Endothelial cell of umbilical vein (primary cell): ENCODE data around the gene EXD3. TPM values are rescaled to one million over a fixed set of nuclear protein-coding genes. Genes with fewer than 3 reads are reported as not detected.

Source experiments
- BruUV-seq: library from RNA; stranded (reverse); fragments of 400-500 nt; replicated peaks from 2 replicates; lab custom pipeline; 2021; lab: Mats Ljungman, UMichigan
- CTCF ChIA-PET: fragments of 300-600, 350-600 bp; sonication (Branson Sonifier 250); formaldehyde crosslinking; loops from one replicate; lab custom pipeline; 2021; ENCODE audit warnings: antibody characterized with exemption, inconsistent platforms; lab: Charles Lee
- POLR2A ChIA-PET: fragments of 300-600, 350-600 bp; sonication (Branson Sonifier 250); formaldehyde crosslinking; loops from one replicate; lab custom pipeline; 2021; ENCODE audit warnings: antibody characterized with exemption, inconsistent platforms; lab: Charles Lee
- DNase-seq: peaks from one replicate; pipeline ENCODE4 v3.0.0-alpha.2; 2011; ENCODE audit warnings: low read depth, low spot score
- FAIRE-seq: peaks from 2 replicates; lab custom pipeline; 2011; peaks lifted over from hg19 to GRCh38; lab: Jason Lieb, UNC
- H2AFZ ChIP-seq: 2 replicates; pipeline ENCODE4 v1.6.0; 2012; ENCODE audit warnings: low read depth, low read length, control low read depth, inconsistent platforms
- H3K27ac ChIP-seq: 2 replicates; pipeline ENCODE4 v1.5.1; 2011; ENCODE audit warnings: low read depth, mild to moderate bottlenecking, control low read depth, low read length, moderate library complexity; ENCODE audit not compliant: insufficient read depth
- H3K27me3 ChIP-seq, 2 experiments: 2 replicates each; pipeline versions ENCODE4 v1.6.0 to v1.6.1; 2011; ENCODE audit warnings: low read length in 2 of 2, mixed read lengths in 1 of 2; ENCODE audit not compliant: control insufficient read depth in 2 of 2, insufficient read depth in 2 of 2
- H3K36me3 ChIP-seq, 2 experiments: 2 replicates in 1 of 2; 3 replicates in 1 of 2; pipeline ENCODE4 v1.5.1; 2011; ENCODE audit warnings: low read length in 2 of 2, mild to moderate bottlenecking in 1 of 2, moderate library complexity in 1 of 2; ENCODE audit not compliant: control insufficient read depth in 2 of 2, insufficient read depth in 2 of 2; ENCODE audit errors: extremely low read depth in 1 of 2
- H3K4me1 ChIP-seq: 3 replicates; pipeline ENCODE4 v1.5.1; 2011; ENCODE audit warnings: mild to moderate bottlenecking, low read length; ENCODE audit not compliant: control insufficient read depth, insufficient read depth; ENCODE audit errors: extremely low read depth
- H3K4me2 ChIP-seq: 2 replicates; pipeline ENCODE4 v1.6.1; 2011; ENCODE audit warnings: low read length, control low read depth, mixed read lengths; ENCODE audit not compliant: insufficient read depth
- H3K4me3 ChIP-seq, 3 experiments: fragments of 200-600 bp in 1 of 3; sonication (generic), shearing (Covaris generic) in 1 of 3; replicated peaks in 1 of 3; 2 replicates each; pipeline ENCODE4 v1.5.1; 2011 to 2016; ENCODE audit warnings: control low read depth in 3 of 3, low read length in 3 of 3, mild to moderate bottlenecking in 2 of 3, inconsistent platforms in 1 of 3, low read depth in 1 of 3, moderate library complexity in 1 of 3; ENCODE audit not compliant: insufficient read depth in 1 of 3
- H3K79me2 ChIP-seq: 2 replicates; pipeline ENCODE4 v1.6.0; 2012; ENCODE audit warnings: low read length, inconsistent platforms; ENCODE audit not compliant: control insufficient read depth, insufficient read depth
- H3K9ac ChIP-seq: replicated peaks from 2 replicates; pipeline ENCODE3; 2011; ENCODE audit warnings: low read length, control low read depth; ENCODE audit not compliant: insufficient read depth; ENCODE audit errors: extremely low read depth
- H3K9me1 ChIP-seq: replicated peaks from 3 replicates; pipeline ENCODE4 v1.6.0; 2011; ENCODE audit warnings: mild to moderate bottlenecking, low read length; ENCODE audit not compliant: control insufficient read depth, insufficient read depth; ENCODE audit errors: extremely low read depth
- H3K9me3 ChIP-seq: replicated peaks from 2 replicates; pipeline ENCODE4 v1.5.1; 2012; ENCODE audit warnings: low read length, inconsistent platforms; ENCODE audit not compliant: control insufficient read depth, insufficient read depth
- H4K20me1 ChIP-seq: replicated peaks from 2 replicates; pipeline ENCODE3; 2011; ENCODE audit warnings: mild to moderate bottlenecking, low read length; ENCODE audit not compliant: control insufficient read depth, insufficient read depth; ENCODE audit errors: extremely low read depth
- CTCF ChIP-seq, 2 donors: IDR thresholded peaks; 1 replicate in 1 of 2; 2 replicates in 1 of 2; pipeline ENCODE4 v1.5.1; 2011; ENCODE audit warnings: low read length in 2 of 2, mild to moderate bottlenecking in 2 of 2, moderate library complexity in 2 of 2, control low read depth in 1 of 2, inconsistent platforms in 1 of 2, low read depth in 1 of 2; ENCODE audit not compliant: insufficient read depth in 1 of 2; ENCODE audit errors: extremely low read depth in 1 of 2
- EZH2 ChIP-seq: IDR thresholded peaks from 2 replicates; pipeline ENCODE4 v1.6.1; 2012; ENCODE audit warnings: borderline replicate concordance, low read depth, mild to moderate bottlenecking, moderate library complexity, low read length, inconsistent platforms; ENCODE audit not compliant: severe bottlenecking
- FOS ChIP-seq: IDR thresholded peaks from 2 replicates; pipeline ENCODE4 v1.6.1; 2011; ENCODE audit warnings: mild to moderate bottlenecking, low read length, moderate library complexity, borderline replicate concordance; ENCODE audit not compliant: insufficient read depth
- GATA2 ChIP-seq: IDR thresholded peaks from 2 replicates; pipeline ENCODE4 v1.7.0; 2011; ENCODE audit warnings: low read depth, mild to moderate bottlenecking, moderate library complexity, mixed read lengths, low read length; ENCODE audit not compliant: insufficient read length, insufficient read depth
- JUN ChIP-seq: IDR thresholded peaks from 2 replicates; pipeline ENCODE4 v1.6.1; 2011; ENCODE audit warnings: borderline replicate concordance, low read depth; ENCODE audit not compliant: insufficient read length, insufficient read depth
- MAX ChIP-seq: IDR thresholded peaks from 2 replicates; pipeline ENCODE4 v1.6.1; 2011; ENCODE audit not compliant: insufficient read depth, insufficient read length
- MYC ChIP-seq: IDR thresholded peaks from one replicate; pipeline ENCODE4 v1.6.1; 2011; ENCODE audit warnings: mild to moderate bottlenecking, low read depth, low read length
- POLR2A ChIP-seq: IDR thresholded peaks from 2 replicates; pipeline ENCODE4 v1.6.1; 2012; ENCODE audit warnings: low read depth, mild to moderate bottlenecking, control low read depth, low read length
- POLR2AphosphoS5 ChIP-seq: IDR thresholded peaks from 2 replicates; pipeline ENCODE4 v1.6.1; 2012; ENCODE audit warnings: low read depth, mild to moderate bottlenecking, control low read depth, low read length, moderate library complexity; ENCODE audit not compliant: insufficient read depth
- dilution Hi-C: fragments of 300-500 bp; cut with MboI; formaldehyde crosslinking; loops from one replicate; pipeline ENCODE4 v1.15.0; 2019; ENCODE audit warnings: low sequenced_read_pairs; ENCODE audit not compliant: extremely low pct_ligation_motif_present
- intact Hi-C: fragments of 100-400 bp; cut with micrococcal nuclease; formaldehyde crosslinking; loops from one replicate; pipeline ENCODE4 v1.10.0; 2022
- polyA plus RNA-seq, 4 experiments: library from polyadenylated mRNA; depleted of rRNA in 3 of 4; stranded (reverse) in 3 of 4; unstranded in 1 of 4; fragments of >200 nt; gene quantifications; 2 replicates each; pipeline versions ENCODE4 v1.2.1 to v1.2.3, GENCODE V29; 2011 to 2012; ENCODE audit warnings: missing spikeins in 1 of 4
- total RNA-seq: library from RNA; stranded (reverse); gene quantifications from 2 replicates; pipeline ENCODE4 v1.2.3, GENCODE V29; 2021

The EXD3 gene
- total and polyA plus RNA-seq, 2 donors (not counting 3 experiments of a cell fraction or from before 2014, with no cell fraction given), result 17.7 to 30.3 TPM

- H3K4me2 ChIP-seq, result no peak overlapping the region
- dilution Hi-C loops (no loop called here), intact Hi-C loops (no loop called here)
- DNase-seq, result no peak
- H3K9me1 ChIP-seq, result no peaks in the 10 kb centered on the region
- no peak for TF ChIP-seq GATA2
- no peak overlapping the region for H3K9ac ChIP-seq
- POLR2A ChIA-PET, result no interaction called here
- no peak overlapping the region for H2AFZ ChIP-seq
- no peak overlapping the region for H3K27ac ChIP-seq
- H3K79me2 ChIP-seq, result no peaks in the 10 kb centered on the region
- CTCF ChIA-PET, result no interaction called here
- FAIRE-seq, result no peak
- H3K36me3 ChIP-seq, result no peaks in the 10 kb centered on the region
- no TSS peak for BruUV-seq
- no peaks in the 10 kb centered on the region for H3K4me1 ChIP-seq
- H3K4me3 ChIP-seq, result no peak overlapping the region
- no peaks in the 10 kb centered on the region for H4K20me1 ChIP-seq
- peaks cover 5% of the 10 kb centered on the region for H3K9me3 ChIP-seq
- no peaks in the 10 kb centered on the region for H3K27me3 ChIP-seq
Measured at GRCh38 chr9:137359850-137360249, 63.1 kb downstream of the EXD3 start.

- Histone ChIP-seq H3K4me2 (no peak overlapping the region), H2AFZ (no peak overlapping the region), H3K27me3 (no peaks in the 10 kb centered on the region), H3K27ac (no peak overlapping the region), H3K9ac (no peak overlapping the region), H3K4me1 (peaks cover 15% of the 10 kb centered on the region), H4K20me1 (no peaks in the 10 kb centered on the region), H3K79me2 (no peaks in the 10 kb centered on the region), H3K4me3 (no peak overlapping the region), H3K36me3 (no peaks in the 10 kb centered on the region), H3K9me1 (no peaks in the 10 kb centered on the region), H3K9me3 (peaks cover 5% of the 10 kb centered on the region)
- dilution Hi-C loops, result no loop called here
- DNase-seq (no peak), FAIRE-seq (no peak)
- ChIA-PET POLR2A (no interaction called here), CTCF (interaction anchor here (1.4 kb wide), 1 partner anchor 17 kb away, joined by 3 read pairs; no protein-coding TSS in a partner anchor)
- no TSS peak for BruUV-seq
- no peak for TF ChIP-seq JUN
- TF ChIP-seq POLR2AphosphoS5, result no peak
- no peak for TF ChIP-seq GATA2
- no peak for TF ChIP-seq CTCF (IDR thresholded peaks at IDR 0.05; ENCODE audit: extremely low read depth in 1 of 2, insufficient read depth in 1 of 2, low read depth in 1 of 2, low read length in 2 of 2)
- no peak for TF ChIP-seq FOS
- no peak for TF ChIP-seq MYC
- TF ChIP-seq EZH2, result no peak
- TF ChIP-seq MAX, result no peak
- no peak for TF ChIP-seq POLR2A
- intact Hi-C loops, result no loop called here
Measured at GRCh38 chr9:137358126-137358525, 64.8 kb downstream of the EXD3 start.
